ENCODE results near the gene DNAJC1.

- TF ChIP-seq POLR2AphosphoS5 (IDR thresholded peaks at IDR 0.05; ENCODE audit: insufficient read depth, low read depth, low read length) (no peak), MYC (IDR thresholded peaks at IDR 0.05; ENCODE audit: low read depth, low read length) (no peak), CTCF (IDR thresholded peaks at IDR 0.05; ENCODE audit: extremely low read depth in 1 of 2, insufficient read depth in 1 of 2, low read depth in 1 of 2, low read length in 2 of 2) (no peak), JUN (IDR thresholded peaks at IDR 0.05; ENCODE audit: borderline replicate concordance, insufficient read depth, insufficient read length, low read depth) (no peak), MAX (IDR thresholded peaks at IDR 0.05; ENCODE audit: insufficient read depth, insufficient read length) (no peak), POLR2A (IDR thresholded peaks at IDR 0.05; ENCODE audit: low read depth, low read length) (no peak), EZH2 (IDR thresholded peaks at IDR 0.05; ENCODE audit: borderline replicate concordance, low read depth, low read length, severe bottlenecking) (no peak), FOS (IDR thresholded peaks at IDR 0.05; ENCODE audit: borderline replicate concordance, insufficient read depth, low read length) (no peak)
These were observed 249.0 kb downstream of the DNAJC1 start for GRCh38 chr10:21754410-21755011.

Data from endothelial cell of umbilical vein (primary cell).